NCI-H146 treated with DMSO at 0.1 percent for 48 hours (cell line): ENCODE measurements around the gene FNDC10.
"Not testable (repeated sequence)": the region's sequence is repeated elsewhere in the genome, so short reads cannot be mapped to it uniquely, and the experiment has no call there.

Experiments
- DNase-seq: peaks from one replicate; lab custom pipeline; 2025; ENCODE audit not compliant: unreplicated experiment; lab: John Stamatoyannopoulos, UW

FNDC10 gene

DNA sequence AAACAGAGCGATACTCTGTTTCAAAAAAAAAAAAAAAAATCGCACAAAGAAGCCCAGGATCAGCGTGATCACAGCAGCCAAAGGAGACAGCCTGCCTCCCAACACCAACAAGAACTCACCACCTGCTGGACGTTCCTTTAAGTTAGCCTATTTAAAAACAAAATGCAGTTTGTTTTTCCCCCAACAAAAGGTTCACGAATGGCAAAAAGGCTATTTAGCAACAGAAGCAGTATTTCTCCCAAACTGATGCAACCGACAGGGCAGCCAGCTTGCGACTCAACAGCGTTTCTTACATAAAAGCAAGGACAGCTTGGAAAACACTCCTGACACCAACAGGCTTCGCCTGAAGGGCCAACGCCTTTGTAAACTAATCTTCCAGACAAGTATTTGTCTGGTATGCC is 32.0 kb downstream of the FNDC10 start:
- DNase-seq = no peak

DNA sequence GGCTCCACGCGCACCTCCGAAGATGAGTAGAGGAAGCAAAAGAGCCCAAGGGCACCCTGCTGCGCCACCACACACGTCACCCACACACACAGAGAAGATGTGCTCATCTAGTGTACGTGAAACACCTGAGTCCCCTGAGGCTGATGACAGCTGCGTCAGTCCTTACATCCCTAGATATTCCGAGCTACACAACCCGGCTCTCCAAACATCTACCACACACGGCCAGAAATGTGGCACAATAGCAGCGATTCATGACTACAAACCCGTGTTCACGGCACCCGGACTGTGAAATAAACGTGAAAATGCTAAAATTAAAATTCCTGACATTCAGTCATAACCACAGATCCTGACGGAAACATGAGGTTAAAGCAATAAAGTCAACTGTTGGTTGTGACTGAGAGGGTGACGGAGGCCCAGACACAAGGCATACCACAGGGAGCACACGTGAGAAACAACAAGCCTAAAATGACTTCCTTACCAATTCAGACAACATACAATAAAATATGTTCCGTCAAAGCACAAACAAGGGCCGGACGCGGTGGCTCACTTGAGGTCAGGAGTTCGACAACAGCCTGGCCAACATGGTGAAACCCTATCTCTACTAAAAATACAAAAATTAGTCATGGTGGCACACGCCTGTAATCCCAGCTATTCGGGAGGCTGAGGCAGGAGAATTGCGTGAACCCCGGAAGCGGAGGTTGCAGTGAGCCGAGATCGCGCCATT is 32.6 kb downstream of the FNDC10 start:
- DNase-seq = no peak

DNA sequence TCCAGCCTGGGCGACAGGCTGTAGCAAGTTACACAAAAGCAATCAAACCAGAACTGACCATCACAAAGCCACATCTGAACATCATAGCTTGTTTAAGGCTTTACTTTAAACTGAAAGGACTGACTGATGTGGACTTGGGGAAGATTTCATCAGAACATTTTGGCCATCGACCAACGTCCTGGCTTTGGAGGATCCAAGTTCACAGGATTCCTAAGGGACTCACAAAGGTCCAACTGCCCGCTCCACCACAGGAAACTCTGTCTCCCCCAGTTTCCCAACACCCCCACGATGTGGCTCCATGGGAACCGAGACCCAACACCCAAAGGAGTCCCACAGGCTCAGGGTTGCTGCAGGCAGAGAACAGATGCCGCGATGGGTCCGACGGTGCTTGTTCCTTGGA is 34.6 kb downstream of the FNDC10 start:
- DNase-seq = no peak

DNA sequence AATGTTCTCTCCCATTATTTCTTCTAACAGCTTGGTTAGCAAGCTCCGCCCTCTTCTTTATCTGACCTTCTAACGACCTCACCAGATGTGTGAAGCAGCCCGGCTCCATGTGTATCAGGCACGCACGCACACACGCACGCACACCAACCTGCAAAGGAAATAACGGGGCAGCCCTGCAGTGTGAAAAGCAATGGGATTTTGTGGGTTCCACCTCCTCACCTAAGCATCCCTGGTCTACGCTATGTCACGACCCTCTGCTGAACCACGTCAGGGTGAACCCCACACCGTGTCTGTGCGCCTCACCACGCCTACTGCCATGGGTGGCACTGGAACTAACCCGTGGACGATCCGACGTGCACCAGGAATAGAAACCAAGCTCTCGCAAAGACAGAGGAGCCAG is 35.7 kb downstream of the FNDC10 start:
- no peak for DNase-seq

GRCh38 chr1:1563688-1564087 is 36.2 kb downstream of the FNDC10 start:
- no peak for DNase-seq

DNA sequence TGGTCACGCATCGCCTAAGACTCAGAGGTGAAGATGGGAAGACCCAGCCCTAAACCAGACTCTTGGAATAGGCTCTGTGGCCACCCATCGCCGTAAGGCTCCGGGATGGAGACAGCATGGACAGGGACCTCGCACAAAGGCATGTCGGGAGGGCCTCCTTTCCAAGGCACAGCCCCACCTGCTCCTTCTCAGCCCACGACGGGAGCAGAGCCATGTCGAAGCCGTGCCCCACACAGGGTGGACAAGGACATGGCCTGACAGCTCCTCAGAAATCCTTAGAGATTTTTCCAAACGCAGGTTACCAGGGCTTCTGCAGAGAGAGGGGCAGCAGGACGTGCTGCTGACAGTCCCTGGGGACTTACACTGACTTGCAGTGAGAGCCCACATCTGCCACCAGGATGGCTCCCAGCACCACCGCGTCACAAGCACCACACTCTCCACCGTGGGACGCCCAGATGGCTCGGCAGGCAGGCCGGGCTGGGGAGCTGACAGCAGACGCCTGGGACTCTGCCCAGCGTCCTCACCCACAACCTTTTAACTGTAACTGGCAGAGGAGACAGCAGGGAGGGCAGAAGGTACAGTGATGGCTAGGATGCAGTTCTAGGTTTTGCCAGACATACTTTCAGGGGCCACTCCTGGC is 37.3 kb downstream of the FNDC10 start:
- no peak for DNase-seq

GRCh38 chr1:1561801-1562470 is 38.0 kb downstream of the FNDC10 start:
- no peak for DNase-seq

- no peak for DNase-seq
Measured at GRCh38 chr1:1560178-1560577, 39.8 kb downstream of the FNDC10 start.

GRCh38 chr1:1559066-1559465 is 40.9 kb downstream of the FNDC10 start:
- no peak for DNase-seq

GRCh38 chr1:1558591-1558990 is 41.3 kb downstream of the FNDC10 start:
- DNase-seq = no peak

DNA sequence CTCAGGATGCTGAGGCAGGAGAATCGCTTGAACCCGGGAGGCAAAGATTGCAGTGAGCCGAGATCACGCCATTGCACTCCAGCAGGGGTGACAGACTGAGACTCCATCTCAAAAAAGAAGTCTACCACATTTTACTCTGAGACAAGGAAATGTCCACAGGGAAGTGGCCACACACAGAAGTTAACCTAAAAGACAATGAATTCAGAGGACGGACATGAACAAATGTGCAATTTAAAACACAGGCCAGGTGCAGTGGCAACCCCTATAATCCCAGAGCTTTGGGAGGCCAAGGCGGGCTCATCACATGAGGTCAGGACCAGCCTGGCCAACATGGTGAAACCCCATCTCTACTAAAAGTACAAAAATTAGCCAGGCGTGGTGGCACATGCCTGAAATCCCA is 42.2 kb downstream of the FNDC10 start:
- DNase-seq = not testable (repeated sequence)

- DNase-seq = not testable (repeated sequence)
Measured at GRCh38 chr1:1556961-1557360, 43.0 kb downstream of the FNDC10 start.

DNA sequence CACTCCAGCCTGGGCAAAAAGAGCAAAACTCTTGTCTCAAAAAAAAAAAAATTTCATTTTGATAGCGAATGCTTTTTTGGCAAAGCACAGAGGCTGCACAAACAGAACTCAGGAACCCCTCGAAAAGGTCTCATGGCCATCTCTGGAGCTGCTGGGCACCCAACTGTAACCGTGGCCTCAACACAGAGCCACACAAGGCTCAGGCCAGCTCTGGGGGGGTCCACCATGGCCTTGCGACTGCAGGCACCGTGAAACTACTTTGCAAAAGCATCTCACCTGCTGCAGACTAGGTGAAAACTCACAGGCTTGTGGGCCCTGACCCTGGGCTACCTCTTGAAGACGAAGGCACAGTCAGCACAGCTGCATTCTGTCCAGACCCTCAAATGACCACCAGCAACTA is 43.4 kb downstream of the FNDC10 start:
- DNase-seq = no peak

DNA sequence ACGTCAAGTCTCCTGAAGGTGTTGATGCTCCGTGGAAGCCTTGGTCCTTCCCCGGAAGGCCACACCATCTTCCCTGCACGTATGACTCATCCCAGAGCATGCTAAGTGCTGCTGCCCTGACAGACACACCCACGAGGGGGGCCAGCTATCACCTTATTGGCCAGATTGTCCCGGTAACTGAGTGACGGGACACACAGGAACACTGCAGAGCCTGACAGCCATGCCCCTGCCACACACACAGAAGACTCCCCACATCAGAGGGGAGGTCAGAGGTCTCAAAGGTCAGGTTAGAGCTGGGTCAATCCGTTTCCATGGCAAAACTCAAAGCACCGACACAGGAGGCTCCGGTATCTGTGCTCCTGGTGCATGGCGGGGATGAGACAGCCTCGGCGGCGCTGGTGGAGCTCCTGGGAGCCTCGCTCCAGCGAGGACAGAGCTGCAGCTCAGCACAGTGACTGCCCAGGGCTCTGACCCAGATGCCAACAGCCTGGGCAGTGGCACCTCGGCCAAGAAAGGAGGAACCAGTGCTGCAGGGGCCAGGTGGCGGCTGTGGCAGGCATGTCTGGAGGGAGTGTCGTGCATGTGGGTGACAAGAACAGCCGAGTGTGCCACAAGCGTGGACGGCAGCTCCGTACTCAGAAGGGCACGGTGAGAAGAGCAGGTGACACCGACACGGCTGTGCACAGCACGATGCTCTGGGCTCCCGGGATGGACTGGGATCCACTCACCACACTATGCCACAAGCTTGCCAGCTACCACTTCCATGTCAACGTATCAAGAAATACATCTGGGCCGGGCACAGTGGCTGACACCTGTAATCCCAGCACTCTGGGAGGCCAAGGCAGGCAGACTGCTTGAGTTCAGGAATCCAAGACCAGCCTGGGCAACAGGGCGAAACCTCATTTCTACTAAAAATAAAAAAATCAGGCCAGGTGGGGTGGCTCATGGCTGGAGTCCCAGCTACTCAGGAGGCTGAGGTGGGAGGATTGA is 44.7 kb downstream of the FNDC10 start:
- DNase-seq = no peak

- no peak for DNase-seq
Measured at GRCh38 chr1:1554550-1554925, 45.4 kb downstream of the FNDC10 start.

DNA sequence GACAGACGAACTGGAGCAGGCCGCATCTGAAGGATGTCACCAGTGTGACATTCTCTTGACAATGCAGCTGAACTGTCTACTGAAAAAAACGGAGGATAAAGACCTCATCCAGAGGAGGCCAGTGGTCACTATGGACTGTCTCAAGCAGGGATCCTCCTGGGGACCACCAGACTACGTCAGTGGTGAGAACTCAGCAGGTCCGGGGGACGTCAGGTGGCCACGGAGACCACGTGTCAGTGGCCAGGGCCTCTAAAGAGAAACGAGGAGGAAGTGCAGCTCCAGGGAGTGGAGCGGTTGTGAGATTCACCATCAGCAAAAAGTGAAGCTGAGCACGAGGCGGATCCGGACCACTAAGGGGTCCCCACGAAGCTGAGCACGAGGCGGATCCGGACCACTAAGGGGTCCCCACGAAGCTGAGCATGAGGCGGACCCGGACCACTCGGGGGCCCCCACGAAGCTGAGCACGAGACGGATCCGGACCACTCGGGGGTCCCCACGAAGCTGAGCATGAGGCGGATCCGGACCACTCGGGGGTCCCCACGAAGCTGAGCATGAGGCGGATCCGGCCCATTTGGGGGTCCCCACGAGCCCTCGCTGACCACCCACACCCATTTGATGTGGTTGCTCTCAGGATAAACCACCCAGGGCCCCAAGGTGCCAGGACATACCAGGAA is 46.0 kb downstream of the FNDC10 start:
- no peak for DNase-seq

GRCh38 chr1:1552263-1552639 is 47.7 kb downstream of the FNDC10 start:
- DNase-seq = no peak

GRCh38 chr1:1551524-1552262 is 48.2 kb downstream of the FNDC10 start:
- DNase-seq = no peak

DNA sequence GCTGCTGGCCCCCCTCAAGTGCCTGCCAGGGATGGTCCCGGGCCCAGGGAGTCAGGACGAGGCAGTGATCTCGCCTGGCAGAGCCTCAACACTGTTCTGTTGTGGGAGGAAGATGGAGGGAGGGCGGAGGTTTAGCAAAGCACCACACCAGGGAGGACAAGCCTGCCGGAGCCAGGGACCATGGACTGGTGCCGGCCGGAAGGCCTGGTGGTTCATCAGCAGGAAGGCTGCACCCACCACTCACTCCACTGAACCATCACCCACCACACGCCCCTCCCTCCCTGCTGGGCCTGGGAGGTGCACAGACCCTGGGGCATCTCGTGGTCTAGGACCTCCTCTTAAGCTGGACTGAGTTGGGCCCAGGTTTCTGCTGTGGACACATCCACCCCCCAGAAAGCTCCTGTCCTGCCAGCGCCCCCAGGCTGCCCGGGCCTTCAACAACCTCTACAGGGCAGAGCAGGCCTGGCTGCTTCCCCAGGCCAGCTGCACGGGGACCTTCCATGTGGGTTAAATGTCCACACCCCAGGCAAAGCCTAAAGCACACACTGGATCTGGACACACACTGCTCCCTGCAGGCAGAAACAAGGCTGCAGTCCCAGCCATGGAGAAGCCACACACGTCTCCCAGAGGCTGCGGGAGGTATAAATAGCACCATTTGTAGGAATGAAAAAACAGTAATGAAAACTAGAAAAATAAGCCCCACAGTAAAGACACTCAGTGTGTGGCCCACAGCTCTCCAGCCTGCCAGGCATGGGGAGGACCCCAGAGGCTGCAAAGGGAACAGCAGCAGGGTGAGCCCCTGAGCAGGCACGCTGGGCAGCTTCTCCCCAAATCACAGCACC is 49.1 kb downstream of the FNDC10 start:
- no peak for DNase-seq
